LoVo (cell line): ENCODE measurements around the gene HS6ST2.

Experiments
- DNase-seq: peaks from one replicate; pipeline ENCODE4 v3.0.0-alpha.2; 2016; ENCODE audit warnings: low spot score

Gene HS6ST2

GRCh38 chrX:132790329-132790728 lies 168.1 kb downstream of the HS6ST2 start:
- no peak for DNase-seq

GRCh38 chrX:132786217-132786616 lies 172.2 kb downstream of the HS6ST2 start:
- DNase-seq = no peak

- no peak for DNase-seq
Measured at GRCh38 chrX:132778917-132779316, 179.5 kb downstream of the HS6ST2 start.

GRCh38 chrX:132776486-132777210 lies 181.8 kb downstream of the HS6ST2 start:
- DNase-seq = no peak

GRCh38 chrX:132775263-132775823 lies 183.1 kb downstream of the HS6ST2 start:
- no peak for DNase-seq

GRCh38 chrX:132774010-132774714 lies 184.3 kb downstream of the HS6ST2 start:
- peak; percentile 1 for DNase-seq

GRCh38 chrX:132769609-132770008 lies 188.8 kb downstream of the HS6ST2 start:
- no peak for DNase-seq

- no peak for DNase-seq
Measured at GRCh38 chrX:132766452-132766851, 192.0 kb downstream of the HS6ST2 start.

- no peak for DNase-seq
Measured at GRCh38 chrX:132763528-132763927, 194.9 kb downstream of the HS6ST2 start.

- no peak for DNase-seq
Measured at GRCh38 chrX:132758759-132759158, 199.7 kb downstream of the HS6ST2 start.

GRCh38 chrX:132757066-132757623 lies 201.3 kb downstream of the HS6ST2 start:
- no peak for DNase-seq

- DNase-seq = no peak
Measured at GRCh38 chrX:132756439-132756838, 202.0 kb downstream of the HS6ST2 start.

GRCh38 chrX:132751063-132751690 lies 207.3 kb downstream of the HS6ST2 start:
- DNase-seq = no peak

GRCh38 chrX:132750331-132751062 lies 207.9 kb downstream of the HS6ST2 start:
- no peak for DNase-seq

- no peak for DNase-seq
Measured at GRCh38 chrX:132749406-132749805, 209.0 kb downstream of the HS6ST2 start.

- no peak for DNase-seq
Measured at GRCh38 chrX:132748909-132749308, 209.5 kb downstream of the HS6ST2 start.

- DNase-seq = no peak
Measured at GRCh38 chrX:132748268-132748667, 210.2 kb downstream of the HS6ST2 start.

GRCh38 chrX:132745593-132745992 lies 212.8 kb downstream of the HS6ST2 start:
- DNase-seq = no peak

- DNase-seq = no peak
Measured at GRCh38 chrX:132744470-132744869, 214.0 kb downstream of the HS6ST2 start.

- DNase-seq = no peak
Measured at GRCh38 chrX:132743086-132743485, 215.3 kb downstream of the HS6ST2 start.

- no peak for DNase-seq
Measured at GRCh38 chrX:132742246-132742645, 216.2 kb downstream of the HS6ST2 start.

- DNase-seq = no peak
Measured at GRCh38 chrX:132741689-132742088, 216.7 kb downstream of the HS6ST2 start.
